ENCODE data around the gene DUSP10.

DUSP10 gene

GRCh38 chr1:221748981-221749380 is 7.1 kb upstream of the DUSP10 start:
- peaks cover 6% of the 10 kb centered on the region for H3K27me3 Mint-ChIP-seq (ENCODE audit: low read depth)
- H3K4me3 Mint-ChIP-seq = no peak overlapping the region
- no peaks in the 10 kb centered on the region for H3K9me3 Mint-ChIP-seq
- no peaks in the 10 kb centered on the region for H3K36me3 Mint-ChIP-seq (ENCODE audit: low read depth)
- no peaks in the 10 kb centered on the region for H3K4me1 Mint-ChIP-seq
- no peak for TF ChIP-seq CTCF (IDR thresholded peaks at IDR 0.05; ENCODE audit: unreplicated experiment in 3 of 3)
- no peak overlapping the region for H3K27ac Mint-ChIP-seq

GRCh38 chr1:221747839-221748238 is 6.0 kb upstream of the DUSP10 start:
- Mint-ChIP-seq H3K36me3 (ENCODE audit: low read depth) (no peaks in the 10 kb centered on the region), H3K27me3 (ENCODE audit: low read depth) (peaks cover 10% of the 10 kb centered on the region), H3K27ac (no peak overlapping the region), H3K9me3 (no peaks in the 10 kb centered on the region), H3K4me1 (peaks cover 5% of the 10 kb centered on the region), H3K4me3 (no peak overlapping the region)
- no peak for TF ChIP-seq CTCF (IDR thresholded peaks at IDR 0.05; ENCODE audit: unreplicated experiment in 3 of 3)

- Mint-ChIP-seq H3K27ac (peak overlapping the region in 2 of 3 experiments; percentile 58 to 89), H3K4me3 (peak overlapping the region; percentile 83 to 86 (median 85)), H3K27me3 (ENCODE audit: low read depth) (peaks cover 14% of the 10 kb centered on the region), H3K36me3 (ENCODE audit: low read depth) (no peaks in the 10 kb centered on the region), H3K4me1 (peaks cover 5% of the 10 kb centered on the region), H3K9me3 (no peaks in the 10 kb centered on the region)
- no peak for TF ChIP-seq CTCF (IDR thresholded peaks at IDR 0.05; ENCODE audit: unreplicated experiment in 3 of 3)
Observed at GRCh38 chr1:221743416-221744208, 1.7 kb upstream of the DUSP10 start.

GRCh38 chr1:221742555-221743415 is 896 bp upstream of the DUSP10 start:
- Mint-ChIP-seq H3K27ac (peak overlapping the region in 2 of 3 experiments; percentile 58 to 89), H3K27me3 (ENCODE audit: low read depth) (peaks cover 15% of the 10 kb centered on the region), H3K9me3 (no peaks in the 10 kb centered on the region), H3K36me3 (ENCODE audit: low read depth) (peaks cover 3% of the 10 kb centered on the region), H3K4me1 (peaks cover 5% of the 10 kb centered on the region), H3K4me3 (peak overlapping the region; percentile 83 to 86 (median 85))
- TF ChIP-seq CTCF (IDR thresholded peaks at IDR 0.05; ENCODE audit: unreplicated experiment in 3 of 3) = no peak

- no peak for TF ChIP-seq CTCF (IDR thresholded peaks at IDR 0.05; ENCODE audit: unreplicated experiment in 3 of 3)
- no peak overlapping the region for H3K4me3 Mint-ChIP-seq
- H3K27ac Mint-ChIP-seq = no peak overlapping the region
- H3K27me3 Mint-ChIP-seq (ENCODE audit: low read depth) = peaks cover 23% of the 10 kb centered on the region
- H3K36me3 Mint-ChIP-seq (ENCODE audit: low read depth) = peaks cover 9% of the 10 kb centered on the region
- peaks cover 5% of the 10 kb centered on the region for H3K4me1 Mint-ChIP-seq
- no peaks in the 10 kb centered on the region for H3K9me3 Mint-ChIP-seq
Observed at GRCh38 chr1:221740993-221741702, 741 bp downstream of the DUSP10 start.
